Astrocyte (in vitro differentiated cells and primary cell): ENCODE data around the gene UBE2G1.

Source experiments
- EZH2 ChIP-seq: IDR thresholded peaks from 2 replicates; pipeline ENCODE4 v1.6.1; 2012; ENCODE audit warnings: mild to moderate bottlenecking, low read length, inconsistent platforms; ENCODE audit not compliant: insufficient read depth
- TF ChIP-seq, protein P1 (sequence below): IDR thresholded peaks from 2 replicates; pipeline ENCODE4 v1.5.1; 2011; ENCODE audit warnings: low read depth, mild to moderate bottlenecking, inconsistent platforms, low read length, moderate library complexity; ENCODE audit not compliant: insufficient read depth

DNA sequence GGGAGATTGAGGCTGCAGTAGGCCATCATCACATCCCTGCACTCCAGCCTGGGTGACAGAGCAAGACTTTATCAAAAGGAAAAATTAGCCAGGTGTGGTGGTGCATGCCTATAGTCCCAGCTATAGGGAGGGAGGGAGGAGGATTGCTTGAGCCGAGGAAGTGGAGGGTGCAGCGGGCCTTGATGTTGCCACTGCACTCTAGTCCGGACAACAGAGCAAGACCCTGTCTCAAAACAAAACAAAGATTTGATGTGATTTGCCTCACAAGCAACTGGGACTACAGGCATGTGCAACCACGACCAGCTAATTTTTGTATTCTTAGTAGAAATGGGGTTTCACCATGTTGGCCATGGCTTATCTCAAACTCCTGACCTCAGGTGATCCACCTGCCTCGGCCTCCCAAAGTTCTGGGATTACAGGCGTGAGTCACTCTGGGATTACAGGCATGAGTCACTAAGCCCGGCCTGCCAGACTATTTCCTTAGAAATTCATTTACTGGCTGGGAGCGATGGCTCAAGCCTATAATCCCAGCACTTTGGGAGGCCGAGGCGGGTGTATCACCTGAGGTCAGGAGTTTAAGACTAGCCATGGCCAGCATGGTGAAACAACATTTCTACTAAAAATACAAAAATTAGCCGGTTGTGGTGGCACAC lies 11.5 kb downstream of the UBE2G1 start:
- TF ChIP-seq, protein P1, sequence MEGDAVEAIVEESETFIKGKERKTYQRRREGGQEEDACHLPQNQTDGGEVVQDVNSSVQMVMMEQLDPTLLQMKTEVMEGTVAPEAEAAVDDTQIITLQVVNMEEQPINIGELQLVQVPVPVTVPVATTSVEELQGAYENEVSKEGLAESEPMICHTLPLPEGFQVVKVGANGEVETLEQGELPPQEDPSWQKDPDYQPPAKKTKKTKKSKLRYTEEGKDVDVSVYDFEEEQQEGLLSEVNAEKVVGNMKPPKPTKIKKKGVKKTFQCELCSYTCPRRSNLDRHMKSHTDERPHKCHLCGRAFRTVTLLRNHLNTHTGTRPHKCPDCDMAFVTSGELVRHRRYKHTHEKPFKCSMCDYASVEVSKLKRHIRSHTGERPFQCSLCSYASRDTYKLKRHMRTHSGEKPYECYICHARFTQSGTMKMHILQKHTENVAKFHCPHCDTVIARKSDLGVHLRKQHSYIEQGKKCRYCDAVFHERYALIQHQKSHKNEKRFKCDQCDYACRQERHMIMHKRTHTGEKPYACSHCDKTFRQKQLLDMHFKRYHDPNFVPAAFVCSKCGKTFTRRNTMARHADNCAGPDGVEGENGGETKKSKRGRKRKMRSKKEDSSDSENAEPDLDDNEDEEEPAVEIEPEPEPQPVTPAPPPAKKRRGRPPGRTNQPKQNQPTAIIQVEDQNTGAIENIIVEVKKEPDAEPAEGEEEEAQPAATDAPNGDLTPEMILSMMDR: no peak
- no peak for TF ChIP-seq EZH2
